ENCODE measurements around the gene ZBTB11.

Gene ZBTB11

GRCh38 chr3:101619734-101620133 is 57.2 kb downstream of the ZBTB11 start:
- TF ChIP-seq GABPA (IDR thresholded peaks at IDR 0.05; ENCODE audit: low read depth) (no peak), CTCF (IDR thresholded peaks at IDR 0.05; ENCODE audit: insufficient read depth, low read length) (no peak), POLR2AphosphoS5 (IDR thresholded peaks at IDR 0.05; ENCODE audit: low read depth) (no peak), SPI1 (IDR thresholded peaks at IDR 0.05; ENCODE audit: borderline replicate concordance, low read depth) (no peak)
- TF ChIP-seq, protein P1, sequence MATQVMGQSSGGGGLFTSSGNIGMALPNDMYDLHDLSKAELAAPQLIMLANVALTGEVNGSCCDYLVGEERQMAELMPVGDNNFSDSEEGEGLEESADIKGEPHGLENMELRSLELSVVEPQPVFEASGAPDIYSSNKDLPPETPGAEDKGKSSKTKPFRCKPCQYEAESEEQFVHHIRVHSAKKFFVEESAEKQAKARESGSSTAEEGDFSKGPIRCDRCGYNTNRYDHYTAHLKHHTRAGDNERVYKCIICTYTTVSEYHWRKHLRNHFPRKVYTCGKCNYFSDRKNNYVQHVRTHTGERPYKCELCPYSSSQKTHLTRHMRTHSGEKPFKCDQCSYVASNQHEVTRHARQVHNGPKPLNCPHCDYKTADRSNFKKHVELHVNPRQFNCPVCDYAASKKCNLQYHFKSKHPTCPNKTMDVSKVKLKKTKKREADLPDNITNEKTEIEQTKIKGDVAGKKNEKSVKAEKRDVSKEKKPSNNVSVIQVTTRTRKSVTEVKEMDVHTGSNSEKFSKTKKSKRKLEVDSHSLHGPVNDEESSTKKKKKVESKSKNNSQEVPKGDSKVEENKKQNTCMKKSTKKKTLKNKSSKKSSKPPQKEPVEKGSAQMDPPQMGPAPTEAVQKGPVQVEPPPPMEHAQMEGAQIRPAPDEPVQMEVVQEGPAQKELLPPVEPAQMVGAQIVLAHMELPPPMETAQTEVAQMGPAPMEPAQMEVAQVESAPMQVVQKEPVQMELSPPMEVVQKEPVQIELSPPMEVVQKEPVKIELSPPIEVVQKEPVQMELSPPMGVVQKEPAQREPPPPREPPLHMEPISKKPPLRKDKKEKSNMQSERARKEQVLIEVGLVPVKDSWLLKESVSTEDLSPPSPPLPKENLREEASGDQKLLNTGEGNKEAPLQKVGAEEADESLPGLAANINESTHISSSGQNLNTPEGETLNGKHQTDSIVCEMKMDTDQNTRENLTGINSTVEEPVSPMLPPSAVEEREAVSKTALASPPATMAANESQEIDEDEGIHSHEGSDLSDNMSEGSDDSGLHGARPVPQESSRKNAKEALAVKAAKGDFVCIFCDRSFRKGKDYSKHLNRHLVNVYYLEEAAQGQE (IDR thresholded peaks at IDR 0.05; ENCODE audit: insufficient replicate concordance, low read depth): no peak
- no peak for DNase-seq (ENCODE audit: low read depth in 1 of 2, low spot score in 1 of 2)
- H3K27ac ChIP-seq (replicated peaks): no peak overlapping the region

GRCh38 chr3:101618726-101619125 is 58.2 kb downstream of the ZBTB11 start:
- no peak for DNase-seq (ENCODE audit: low read depth in 1 of 2, low spot score in 1 of 2)
- Histone ChIP-seq H3K4me3 (replicated peaks; ENCODE audit: insufficient read depth, low read length) (no peak overlapping the region), H3K27me3 (ENCODE audit: insufficient read depth, poor library complexity, severe bottlenecking) (no peaks in the 10 kb centered on the region), H3K27ac (replicated peaks) (no peak overlapping the region)
- no peak for TF ChIP-seq POLR2AphosphoS5 (IDR thresholded peaks at IDR 0.05; ENCODE audit: low read depth)
- no peak for TF ChIP-seq CTCF (IDR thresholded peaks at IDR 0.05; ENCODE audit: insufficient read depth, low read length)
- no peak for TF ChIP-seq GABPA (IDR thresholded peaks at IDR 0.05; ENCODE audit: low read depth)
- TF ChIP-seq SPI1 (IDR thresholded peaks at IDR 0.05; ENCODE audit: borderline replicate concordance, low read depth): no peak
- TF ChIP-seq, protein P1 (IDR thresholded peaks at IDR 0.05; ENCODE audit: insufficient replicate concordance, low read depth): no peak

More at GRCh38 chr3:101619734-101620133, 57.2 kb downstream of the ZBTB11 start:
- Histone ChIP-seq H3K4me3 (replicated peaks; ENCODE audit: insufficient read depth, low read length) (no peak overlapping the region), H3K27me3 (ENCODE audit: insufficient read depth, poor library complexity, severe bottlenecking) (no peaks in the 10 kb centered on the region)

DNA sequence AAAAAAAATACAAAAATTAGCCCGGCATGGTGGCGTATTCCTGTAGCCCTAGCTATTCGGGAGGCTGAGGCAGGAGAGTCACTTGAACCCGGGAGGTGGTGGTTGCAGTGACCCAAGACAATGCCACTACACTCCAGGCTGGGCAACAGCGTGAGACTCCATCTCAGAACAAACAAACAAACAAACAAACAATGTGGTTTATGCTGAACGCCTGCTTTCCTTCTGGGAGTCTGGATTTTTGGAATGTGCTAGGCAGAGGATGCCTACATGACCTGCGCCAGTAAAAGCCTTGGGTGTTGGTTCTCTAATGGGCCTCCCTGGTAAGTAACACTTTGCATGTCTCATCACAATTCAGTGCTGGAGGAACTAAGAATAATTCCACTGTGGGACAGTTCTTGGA is 59.5 kb downstream of the ZBTB11 start:
- TF ChIP-seq SPI1 (IDR thresholded peaks at IDR 0.05; ENCODE audit: borderline replicate concordance, low read depth) (no peak), POLR2AphosphoS5 (IDR thresholded peaks at IDR 0.05; ENCODE audit: low read depth) (no peak), CTCF (IDR thresholded peaks at IDR 0.05; ENCODE audit: insufficient read depth, low read length) (no peak), GABPA (IDR thresholded peaks at IDR 0.05; ENCODE audit: low read depth) (no peak)
- TF ChIP-seq, protein P1 (IDR thresholded peaks at IDR 0.05; ENCODE audit: insufficient replicate concordance, low read depth): no peak
- Histone ChIP-seq H3K27me3 (ENCODE audit: insufficient read depth, poor library complexity, severe bottlenecking) (no peaks in the 10 kb centered on the region), H3K4me3 (replicated peaks; ENCODE audit: insufficient read depth, low read length) (no peak overlapping the region), H3K27ac (replicated peaks) (no peak overlapping the region)
- DNase-seq (ENCODE audit: low read depth in 1 of 2, low spot score in 1 of 2): no peak
